G401 (cell line): Measurements from ENCODE around the gene RPTOR. TPM values are rescaled to one million over a fixed set of nuclear protein-coding genes. Genes with fewer than 3 reads are reported as not detected.

Source experiments
- DNase-seq: peaks from one replicate; pipeline ENCODE4 v3.0.0-alpha.2; 2015; ENCODE audit warnings: low spot score
- in situ Hi-C: cut with HindIII; loops from 2 replicates; pipeline ENCODE4 v1.10.0; 2016; ENCODE audit warnings: low sequenced_read_pairs, mixed read lengths
- total RNA-seq: library from RNA; depleted of rRNA; stranded (reverse); fragments of >200 nt; shearing (Covaris generic); gene quantifications from 2 replicates; pipeline ENCODE4 v1.2.3, GENCODE V29; 2014

The RPTOR gene
- total RNA-seq, 1 experiment from 2014 or later: 27.7 TPM

- in situ Hi-C loops: no loop called here
- DNase-seq: no peak
These were observed 364.1 kb downstream of the RPTOR start for GRCh38 chr17:80908776-80909175.

DNA sequence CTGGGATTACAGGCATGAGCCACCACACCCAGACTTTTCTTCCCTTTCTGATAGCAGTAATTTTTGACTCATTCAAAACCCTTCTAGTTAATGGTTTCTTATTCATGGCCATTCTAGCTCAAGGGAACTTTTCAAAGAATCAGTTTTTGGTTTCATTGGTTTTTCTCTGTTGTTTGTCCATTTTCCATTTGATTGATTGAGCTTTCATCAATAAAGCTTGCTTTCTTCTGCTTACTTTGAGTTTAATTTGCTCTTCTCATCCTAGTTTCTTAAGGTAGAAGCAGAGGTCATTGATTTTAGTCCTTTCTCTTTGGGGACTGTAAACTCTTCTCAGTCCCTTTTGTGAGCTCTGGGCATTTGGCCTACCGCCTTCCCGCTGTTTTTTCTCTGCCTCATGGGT lies 365.0 kb downstream of the RPTOR start:
- in situ Hi-C loops: no loop called here

GRCh38 chr17:80910043-80910442 lies 365.4 kb downstream of the RPTOR start:
- DNase-seq: no peak
- in situ Hi-C loops: no loop called here

More for the DNA sequence above, 365.0 kb downstream of the RPTOR start:
- DNase-seq: no peak

- no peak for DNase-seq
- in situ Hi-C loops: no loop called here
These were observed 367.8 kb downstream of the RPTOR start for GRCh38 chr17:80912476-80912875.

GRCh38 chr17:80913928-80914821 lies 369.5 kb downstream of the RPTOR start:
- DNase-seq: no peak
- in situ Hi-C loops: no loop called here

DNA sequence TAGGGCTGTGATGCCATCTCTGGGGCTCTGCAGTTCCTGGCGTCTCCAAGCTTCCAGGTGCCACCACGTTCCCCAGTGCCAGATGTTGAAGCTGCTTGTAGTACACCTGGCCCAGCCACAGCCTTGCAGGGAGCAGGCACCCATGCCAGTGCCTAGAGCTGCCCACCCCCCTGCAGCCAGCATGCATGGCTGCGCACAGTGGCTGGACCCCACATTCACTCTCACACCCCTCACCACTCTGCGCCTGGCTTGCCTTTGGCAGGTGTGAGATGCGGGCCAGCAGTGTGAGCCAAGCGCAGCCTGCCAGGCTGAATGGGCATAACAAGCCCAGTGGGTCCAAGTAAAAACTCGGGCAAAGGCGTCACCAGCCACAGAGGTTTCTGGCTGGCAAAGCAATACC lies 371.6 kb downstream of the RPTOR start:
- no peak for DNase-seq
- in situ Hi-C loops: no loop called here

- DNase-seq: no peak
- in situ Hi-C loops: no loop called here
These were observed 373.3 kb downstream of the RPTOR start for GRCh38 chr17:80917716-80918560.

GRCh38 chr17:80918731-80919130 lies 374.1 kb downstream of the RPTOR start:
- no peak for DNase-seq
- in situ Hi-C loops: no loop called here

DNA sequence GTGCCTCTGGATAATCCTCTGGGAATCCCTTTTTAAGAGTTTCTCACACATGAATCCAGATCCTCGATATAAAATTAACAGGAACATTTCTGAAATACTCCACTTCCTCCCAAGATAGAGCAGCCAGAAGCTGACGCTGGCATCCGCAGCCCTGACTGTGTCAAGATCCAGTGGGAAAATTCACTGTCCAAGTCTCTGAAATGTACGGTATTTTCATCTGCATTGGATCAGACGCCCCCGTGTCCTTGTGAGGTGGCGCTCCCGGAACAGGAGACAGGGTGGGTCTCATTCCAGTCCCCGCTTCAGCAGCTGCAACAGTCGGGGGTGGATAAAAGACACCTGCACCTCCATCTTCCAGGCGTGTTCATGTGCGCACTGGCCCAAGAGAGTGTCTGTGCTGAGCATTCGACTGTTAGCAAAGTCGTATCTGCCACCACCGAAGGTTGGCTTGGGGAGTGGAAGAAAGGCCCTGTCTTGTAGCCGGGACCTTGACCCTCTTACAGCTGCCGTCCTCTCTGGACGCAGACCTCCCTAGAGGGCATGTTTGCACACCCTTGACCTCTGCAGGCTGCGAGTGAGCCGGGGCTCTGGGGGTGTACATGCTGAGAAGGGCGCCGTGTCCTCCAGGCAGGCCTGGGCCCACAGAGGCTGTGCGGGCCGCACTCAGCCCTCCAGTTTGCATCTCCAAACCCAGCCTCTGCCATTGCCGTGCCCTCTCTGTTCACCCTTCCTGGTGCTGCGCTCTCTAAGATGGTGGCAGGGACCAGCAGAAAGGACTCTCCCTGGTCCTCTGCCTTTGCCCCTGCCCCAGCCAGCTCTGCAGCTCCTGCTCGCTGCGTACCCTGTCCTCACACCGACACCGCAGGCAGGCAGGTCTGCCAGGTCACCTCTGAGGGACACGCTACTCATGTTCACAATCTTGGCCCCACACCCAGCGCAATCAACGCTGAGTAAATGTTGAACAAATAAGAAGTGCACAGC lies 375.0 kb downstream of the RPTOR start:
- DNase-seq: no peak
- in situ Hi-C loops: no loop called here

GRCh38 chr17:80920441-80920840 lies 375.8 kb downstream of the RPTOR start:
- in situ Hi-C loops: no loop called here
- DNase-seq: no peak

GRCh38 chr17:80921159-80921558 lies 376.5 kb downstream of the RPTOR start:
- in situ Hi-C loops: no loop called here
- DNase-seq: no peak

DNA sequence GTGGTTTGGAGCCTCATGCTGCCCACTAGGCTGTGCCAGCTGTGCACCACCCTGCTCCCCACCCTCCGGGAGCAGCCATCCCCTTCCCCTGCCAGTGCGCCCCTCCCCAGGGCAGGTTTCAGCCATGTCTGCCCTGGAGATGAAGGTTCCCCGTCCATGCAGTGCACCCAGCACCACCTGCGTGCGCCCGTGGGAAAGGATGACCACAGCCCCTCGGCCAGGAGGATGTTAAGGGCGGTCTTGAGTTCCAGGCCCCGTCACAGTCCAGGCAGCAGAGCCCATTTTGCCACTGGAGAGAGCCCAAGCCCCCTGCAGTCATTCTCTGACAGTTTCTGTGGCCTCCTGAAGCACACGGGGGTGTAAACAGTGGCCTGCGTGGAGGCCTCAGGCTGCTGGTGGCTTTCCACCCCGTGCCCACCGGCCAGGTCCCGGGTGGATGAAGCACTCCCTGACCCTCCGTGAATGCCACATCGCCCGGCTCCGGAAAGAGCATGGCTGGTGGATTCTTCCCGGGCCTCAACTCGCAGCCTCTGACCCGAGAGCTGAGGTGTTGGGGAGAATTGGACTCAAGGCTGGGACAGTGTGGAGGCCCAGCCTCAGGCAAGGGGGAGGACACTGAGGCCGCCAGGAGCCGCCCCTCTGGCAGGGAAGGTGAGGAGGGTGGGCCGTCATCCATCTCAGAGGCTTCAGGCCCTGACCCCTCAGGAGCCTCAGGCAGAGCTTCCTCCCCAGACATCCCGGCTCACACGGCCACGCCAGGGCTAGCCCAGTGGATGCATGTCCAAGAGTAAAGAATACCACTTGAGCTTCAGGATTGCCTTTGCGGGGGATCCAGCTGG lies 377.3 kb downstream of the RPTOR start:
- in situ Hi-C loops: no loop called here
- no peak for DNase-seq

DNA sequence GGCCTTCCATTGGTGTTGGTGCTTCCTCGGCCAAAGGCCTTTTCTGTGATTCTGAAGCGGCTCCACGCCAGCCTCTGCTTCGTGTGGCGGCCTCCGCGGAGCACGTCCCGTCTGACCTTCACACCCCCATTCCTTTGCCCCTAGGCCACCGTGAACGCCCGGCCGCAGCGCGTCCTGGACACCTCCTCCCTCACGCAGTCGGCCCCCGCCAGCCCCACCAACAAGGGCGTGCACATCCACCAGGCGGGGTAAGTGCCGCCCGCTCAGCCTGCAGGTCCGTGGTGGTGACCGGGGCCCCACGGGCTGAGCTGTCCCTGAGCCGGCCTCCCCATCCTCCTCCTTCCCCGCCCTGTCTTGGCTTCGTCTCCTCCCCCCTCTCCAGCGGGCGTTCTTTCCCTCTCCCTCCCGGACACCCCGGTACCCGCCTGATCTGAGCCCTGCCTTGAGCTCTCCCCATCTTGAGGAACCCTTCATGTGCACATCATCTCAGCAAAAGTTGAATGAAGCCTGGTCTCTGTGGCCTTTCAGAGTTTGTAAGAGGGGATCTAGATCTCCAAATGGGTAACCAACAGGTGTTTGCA lies 378.0 kb downstream of the RPTOR start:
- in situ Hi-C loops: no loop called here
- no peak for DNase-seq

DNA sequence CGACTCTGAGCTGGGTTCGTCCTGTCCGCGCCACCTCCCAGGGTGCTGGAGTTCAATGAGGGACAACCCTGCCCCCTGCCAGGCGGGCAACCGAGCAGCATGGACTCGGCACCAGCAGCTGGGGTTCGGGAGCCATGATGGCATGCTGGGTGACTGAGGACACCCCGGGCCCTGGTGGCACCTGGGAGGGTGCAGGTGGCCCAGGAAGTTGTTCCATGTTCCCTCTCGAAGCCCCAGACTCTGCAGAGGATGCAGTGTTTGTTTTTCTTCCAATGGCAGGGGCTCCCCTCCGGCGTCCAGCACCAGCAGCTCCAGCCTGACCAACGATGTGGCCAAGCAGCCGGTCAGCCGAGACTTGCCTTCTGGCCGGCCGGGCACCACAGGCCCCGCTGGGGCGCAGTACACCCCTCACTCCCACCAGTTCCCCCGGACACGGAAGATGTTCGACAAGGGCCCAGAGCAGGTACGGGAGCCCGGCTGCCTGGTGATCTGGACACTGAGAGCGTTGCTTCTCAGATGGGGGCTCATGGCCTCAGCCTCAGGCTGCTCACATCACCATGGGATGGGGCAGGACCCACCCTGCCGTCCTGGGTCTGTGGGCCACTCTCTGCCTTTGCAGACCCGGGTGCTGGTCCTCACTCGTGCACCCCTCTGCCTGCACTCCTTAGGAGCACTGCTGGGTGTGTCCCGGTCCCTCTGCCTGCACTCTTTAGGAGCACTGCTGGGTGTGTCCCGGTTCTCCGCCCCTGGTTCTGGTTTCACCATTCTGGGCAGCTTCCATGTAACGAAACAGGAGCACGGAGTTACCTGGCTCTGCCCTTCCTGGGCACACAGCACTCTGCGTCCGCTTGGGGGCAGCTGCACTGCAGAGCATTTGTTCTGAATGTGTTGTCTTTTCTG lies 378.8 kb downstream of the RPTOR start:
- DNase-seq: no peak
- in situ Hi-C loops: no loop called here

GRCh38 chr17:80924111-80924806 lies 379.6 kb downstream of the RPTOR start:
- DNase-seq: no peak
- in situ Hi-C loops: no loop called here

DNA sequence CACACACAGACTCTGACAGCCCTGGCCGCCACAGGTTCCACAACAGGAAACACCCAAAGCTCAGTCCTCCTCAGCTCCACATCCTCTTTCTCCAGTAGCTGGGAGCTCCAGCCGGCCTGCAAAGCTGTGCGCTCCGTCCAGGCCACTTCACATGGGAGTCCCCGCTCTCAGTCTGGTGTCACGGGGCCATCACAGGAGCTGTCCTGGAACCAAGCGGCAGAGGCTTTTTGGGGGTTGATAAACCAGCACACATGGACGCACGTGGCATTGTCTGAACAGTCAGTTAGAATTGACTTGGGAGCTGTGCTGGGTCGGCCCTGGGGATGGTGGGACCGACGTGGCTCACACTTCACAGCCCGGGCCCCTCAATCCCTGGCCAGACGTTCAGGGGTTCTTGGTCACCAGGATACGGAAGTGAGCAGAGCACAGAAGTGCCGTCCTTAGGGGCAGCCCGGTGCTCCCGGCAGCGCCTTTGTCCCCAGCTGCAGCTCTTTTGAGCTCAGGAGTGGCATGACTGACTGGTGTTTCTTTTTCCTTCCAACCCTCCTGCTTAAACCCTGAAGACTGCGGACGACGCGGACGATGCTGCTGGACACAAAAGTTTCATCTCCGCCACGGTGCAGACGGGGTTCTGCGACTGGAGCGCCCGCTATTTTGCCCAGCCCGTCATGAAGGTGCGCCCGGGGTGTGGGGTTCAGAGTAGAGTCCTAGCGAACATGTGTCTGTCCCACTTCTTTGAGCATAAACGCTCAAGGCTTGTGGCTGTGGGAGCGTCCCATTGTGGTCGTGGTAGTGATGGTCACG lies 380.4 kb downstream of the RPTOR start:
- DNase-seq: no peak
- in situ Hi-C loops: no loop called here
